ENCODE data around the gene DLG2.

DNA sequence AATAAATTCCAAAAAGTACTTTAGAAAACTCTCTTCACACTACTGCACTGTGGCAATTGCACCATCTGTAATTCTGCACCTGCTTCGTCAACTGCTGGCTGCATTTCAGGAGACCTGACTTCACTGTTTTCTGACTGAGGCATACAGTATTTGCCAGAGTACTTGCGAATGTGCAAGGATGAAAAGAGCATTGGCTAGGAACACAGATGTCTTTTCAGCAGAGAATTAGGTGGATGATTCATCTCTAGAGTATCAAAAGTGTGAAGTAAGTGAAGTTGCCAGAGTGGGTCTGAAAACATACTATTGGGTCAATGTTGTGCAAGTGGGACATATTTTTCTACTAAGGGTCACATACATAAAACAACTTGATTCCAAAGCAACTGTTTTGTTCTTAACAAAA, 1913.4 kb downstream of the DLG2 start:
- TF ChIP-seq, protein P1, sequence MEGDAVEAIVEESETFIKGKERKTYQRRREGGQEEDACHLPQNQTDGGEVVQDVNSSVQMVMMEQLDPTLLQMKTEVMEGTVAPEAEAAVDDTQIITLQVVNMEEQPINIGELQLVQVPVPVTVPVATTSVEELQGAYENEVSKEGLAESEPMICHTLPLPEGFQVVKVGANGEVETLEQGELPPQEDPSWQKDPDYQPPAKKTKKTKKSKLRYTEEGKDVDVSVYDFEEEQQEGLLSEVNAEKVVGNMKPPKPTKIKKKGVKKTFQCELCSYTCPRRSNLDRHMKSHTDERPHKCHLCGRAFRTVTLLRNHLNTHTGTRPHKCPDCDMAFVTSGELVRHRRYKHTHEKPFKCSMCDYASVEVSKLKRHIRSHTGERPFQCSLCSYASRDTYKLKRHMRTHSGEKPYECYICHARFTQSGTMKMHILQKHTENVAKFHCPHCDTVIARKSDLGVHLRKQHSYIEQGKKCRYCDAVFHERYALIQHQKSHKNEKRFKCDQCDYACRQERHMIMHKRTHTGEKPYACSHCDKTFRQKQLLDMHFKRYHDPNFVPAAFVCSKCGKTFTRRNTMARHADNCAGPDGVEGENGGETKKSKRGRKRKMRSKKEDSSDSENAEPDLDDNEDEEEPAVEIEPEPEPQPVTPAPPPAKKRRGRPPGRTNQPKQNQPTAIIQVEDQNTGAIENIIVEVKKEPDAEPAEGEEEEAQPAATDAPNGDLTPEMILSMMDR (IDR thresholded peaks at IDR 0.05) = no peak
- no peak for TF ChIP-seq POLR2A (IDR thresholded peaks at IDR 0.05)
